ENCODE data around the gene BICDL2.

- no peak for TF ChIP-seq POLR2A (IDR thresholded peaks at IDR 0.05; ENCODE audit: low read length)
- no peak for TF ChIP-seq GATA1 (IDR thresholded peaks at IDR 0.05; ENCODE audit: low read depth, low read length)
Observed at GRCh38 chr16:3057181-3058138, 20.7 kb upstream of the BICDL2 start.
